T follicular helper cell (primary cell): ENCODE measurements around the gene SELENON.

Experiments used
- DNase-seq: peaks from one replicate; pipeline ENCODE4 v3.0.0-alpha.2; 2020; ENCODE audit warnings: low read depth

The SELENON gene

DNA sequence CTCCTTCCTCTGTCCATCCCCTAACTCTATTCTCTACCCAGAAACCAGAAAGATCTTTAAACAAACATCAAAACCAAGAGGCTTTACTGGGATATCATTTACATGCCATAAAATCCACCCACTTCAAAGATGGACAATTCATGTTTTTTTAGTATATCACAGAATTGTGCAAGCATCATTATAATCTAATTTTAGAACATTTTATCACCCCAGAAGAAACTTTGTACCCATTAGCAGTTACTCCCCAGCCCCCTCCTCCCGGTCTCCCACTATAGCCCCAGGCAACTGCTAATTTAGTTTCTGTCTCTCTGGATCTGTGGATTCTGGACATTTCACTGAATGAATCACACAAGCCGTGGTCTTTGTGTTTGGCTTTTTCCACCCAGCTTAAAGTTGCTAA lies 4.8 kb upstream of the SELENON start:
- no peak for DNase-seq

DNA sequence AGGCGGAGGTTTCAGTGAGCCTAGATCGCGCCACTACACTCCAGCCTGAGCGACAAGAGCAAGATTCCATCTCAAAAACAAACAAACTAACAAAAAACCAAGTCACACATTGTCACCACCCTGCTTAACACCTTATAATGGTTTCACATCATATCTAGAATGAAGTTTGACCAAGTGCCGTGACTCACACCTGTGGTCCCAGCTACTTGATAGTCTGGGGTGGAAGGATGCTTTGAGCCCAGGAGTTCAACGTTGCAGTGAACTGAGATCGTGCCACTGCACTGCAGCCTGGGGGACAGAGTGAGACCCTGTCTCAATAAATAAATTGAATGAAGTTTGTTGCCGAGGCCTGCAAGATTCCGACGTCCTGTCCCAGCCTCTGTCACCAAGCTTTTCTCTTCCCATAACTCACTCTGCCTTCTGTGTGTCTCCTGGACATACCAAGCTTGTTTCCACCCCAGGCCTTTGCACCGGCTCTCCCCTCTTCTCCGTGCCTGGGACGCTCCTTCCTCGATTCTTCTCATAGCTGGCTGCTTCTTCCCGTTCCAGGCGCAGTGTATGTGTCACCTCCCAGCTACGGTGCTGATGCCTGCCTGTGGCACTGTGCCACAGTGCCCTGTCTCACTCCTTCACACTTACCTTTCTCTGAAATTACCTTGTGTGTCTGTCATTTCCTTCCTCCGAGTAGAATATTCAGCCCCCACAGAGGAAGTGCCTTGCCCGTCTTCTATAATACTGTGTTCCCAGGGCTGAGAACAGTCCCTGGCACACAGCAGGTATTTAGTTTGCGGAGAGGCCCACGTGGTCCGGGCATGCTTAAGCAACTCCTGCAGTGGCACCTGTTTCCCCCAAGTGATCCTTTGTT lies 3.8 kb upstream of the SELENON start:
- no peak for DNase-seq

DNA sequence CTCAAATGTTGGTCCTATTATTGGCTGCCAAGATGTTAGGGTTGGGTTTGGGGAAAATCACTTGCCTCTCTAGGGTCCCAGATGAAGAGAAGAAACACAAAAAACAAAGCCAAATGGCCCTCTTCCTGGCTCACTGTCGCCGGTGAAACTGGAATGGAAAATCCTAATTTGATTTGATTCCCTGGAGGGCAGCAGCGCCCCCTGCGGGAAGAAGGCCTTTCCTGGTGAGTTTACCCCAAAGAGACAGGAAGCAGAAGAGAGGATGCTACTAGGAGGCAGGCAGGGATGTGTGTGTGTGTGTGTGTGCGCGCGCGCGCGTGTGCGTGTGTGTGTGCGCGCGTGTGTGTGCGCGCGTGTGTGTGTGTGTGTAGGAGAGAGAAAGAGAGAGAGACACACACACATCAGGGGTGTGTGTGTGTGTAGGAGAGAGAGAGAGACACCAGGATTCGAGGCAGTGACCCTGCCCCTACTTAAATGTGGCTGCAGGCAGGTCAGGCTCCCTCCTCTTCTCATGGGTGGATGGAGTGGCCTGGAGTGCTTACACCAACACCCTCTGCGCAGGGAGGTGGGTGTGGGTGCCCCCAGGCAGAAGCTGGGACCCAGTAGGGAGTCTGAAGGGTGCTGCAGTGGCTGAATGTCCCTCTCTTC lies 3.1 kb upstream of the SELENON start:
- DNase-seq = peak; percentile 78

DNA sequence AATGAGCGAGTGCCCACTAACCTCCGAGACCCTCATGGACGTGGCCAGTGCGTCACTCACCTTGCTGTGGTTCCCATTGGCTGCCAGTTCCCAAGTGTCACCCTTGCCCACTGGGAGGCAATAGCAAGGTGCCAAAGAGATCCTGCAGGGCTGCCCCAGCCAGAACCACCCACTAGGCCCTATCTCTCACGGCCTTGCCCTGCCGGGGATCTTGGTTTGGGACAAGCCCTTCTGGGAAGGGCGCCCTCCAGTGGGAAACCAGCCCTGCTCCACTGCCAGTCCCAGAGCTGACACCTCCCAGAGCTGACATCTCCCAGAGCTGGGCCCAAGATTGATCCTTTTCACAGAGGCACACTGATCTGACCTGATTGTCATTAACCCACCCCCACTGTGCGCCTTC lies 2.1 kb upstream of the SELENON start:
- DNase-seq = no peak

DNA sequence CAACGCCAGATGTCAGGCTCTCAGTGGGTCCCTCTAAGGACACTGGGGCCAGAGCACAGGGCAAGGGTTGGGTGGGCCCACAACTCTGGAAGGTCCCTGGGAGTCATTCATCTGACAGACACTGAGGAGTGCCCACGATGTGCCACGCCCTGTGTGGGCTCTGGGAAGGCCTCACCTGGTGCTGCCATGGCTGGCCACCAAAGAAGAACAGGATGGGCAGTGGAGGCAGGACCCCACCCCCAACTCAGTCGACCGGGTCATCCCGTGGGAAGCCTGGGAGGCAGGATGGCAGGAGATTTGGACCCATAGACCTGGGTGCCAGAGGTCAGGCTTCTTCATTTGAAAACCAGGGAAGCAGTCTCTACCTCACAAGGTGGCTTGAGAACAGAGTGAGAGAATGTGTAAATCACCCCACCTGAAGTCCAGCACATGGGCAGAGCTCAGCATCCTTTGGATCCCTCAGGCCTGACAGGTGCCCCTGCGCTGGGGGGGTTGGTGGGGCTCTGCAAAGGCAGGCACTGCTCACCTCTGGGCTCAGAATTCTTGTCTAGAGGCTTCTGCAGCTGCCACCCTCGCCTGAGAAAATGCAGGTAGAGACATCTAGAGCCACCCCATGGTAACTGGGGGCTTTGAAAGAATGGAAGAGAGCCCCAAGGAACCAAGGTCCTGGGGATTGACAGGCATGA lies 1.2 kb upstream of the SELENON start:
- no peak for DNase-seq

DNA sequence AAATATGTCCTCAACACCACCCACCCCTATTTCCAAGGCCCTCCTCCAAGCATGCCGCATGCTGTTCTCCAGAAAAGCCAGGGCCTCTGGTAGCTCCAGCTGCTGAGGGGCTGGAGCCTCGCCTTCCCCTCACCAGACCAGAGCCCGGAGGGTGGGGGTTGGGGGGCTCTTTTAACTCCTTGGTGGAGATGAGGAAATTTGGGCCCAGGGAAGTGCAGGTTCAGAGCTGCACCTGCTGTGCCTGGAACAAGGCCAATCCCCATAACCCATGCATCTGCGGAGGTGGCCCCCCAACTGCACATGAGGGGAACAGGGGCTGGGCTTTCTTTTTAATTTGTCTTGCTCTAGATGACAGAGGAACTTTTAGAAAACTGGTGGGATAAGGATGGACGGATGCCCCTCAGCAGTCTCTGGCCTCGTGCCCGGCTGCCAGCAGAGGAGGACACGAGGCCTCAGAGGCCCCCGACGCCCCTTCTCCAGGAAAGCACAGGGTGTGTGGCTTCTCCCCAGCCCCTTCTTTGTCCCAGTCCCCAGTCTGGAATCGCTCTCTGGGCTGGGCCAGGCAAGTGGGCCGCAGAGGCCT lies 550 bp upstream of the SELENON start:
- no peak for DNase-seq

DNA sequence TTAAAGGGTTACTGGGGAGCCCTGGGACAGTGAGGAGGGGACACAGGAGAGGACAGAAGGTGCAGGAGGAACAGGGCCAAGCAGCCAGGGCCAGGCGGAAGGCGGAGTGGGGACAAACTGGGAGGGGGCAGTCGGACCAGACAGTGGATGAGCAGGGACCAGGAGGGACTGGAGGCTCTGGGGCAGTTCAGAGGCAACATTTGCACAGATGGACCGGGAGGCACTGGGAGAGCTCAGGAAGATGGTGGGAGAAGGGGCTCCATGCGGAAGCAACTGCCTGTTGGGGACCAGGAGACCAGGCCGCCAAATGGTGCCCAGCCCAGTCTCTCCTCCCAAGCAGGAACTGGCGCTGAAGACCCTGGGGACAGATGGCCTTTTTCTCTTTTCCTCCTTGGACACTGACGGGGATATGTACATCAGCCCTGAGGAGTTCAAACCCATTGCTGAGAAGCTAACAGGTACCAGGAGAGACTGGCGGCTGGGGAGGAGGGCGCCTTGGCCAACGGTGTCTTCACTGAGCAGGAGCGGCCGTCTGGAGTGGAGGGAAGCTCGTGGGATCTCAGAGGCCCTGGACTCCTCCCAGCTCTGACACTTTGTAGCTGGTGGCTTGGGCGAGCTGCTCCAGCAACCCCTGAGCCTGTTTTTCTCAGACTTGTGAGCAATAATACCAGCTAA lies 847 bp downstream of the SELENON start:
- DNase-seq = no peak

DNA sequence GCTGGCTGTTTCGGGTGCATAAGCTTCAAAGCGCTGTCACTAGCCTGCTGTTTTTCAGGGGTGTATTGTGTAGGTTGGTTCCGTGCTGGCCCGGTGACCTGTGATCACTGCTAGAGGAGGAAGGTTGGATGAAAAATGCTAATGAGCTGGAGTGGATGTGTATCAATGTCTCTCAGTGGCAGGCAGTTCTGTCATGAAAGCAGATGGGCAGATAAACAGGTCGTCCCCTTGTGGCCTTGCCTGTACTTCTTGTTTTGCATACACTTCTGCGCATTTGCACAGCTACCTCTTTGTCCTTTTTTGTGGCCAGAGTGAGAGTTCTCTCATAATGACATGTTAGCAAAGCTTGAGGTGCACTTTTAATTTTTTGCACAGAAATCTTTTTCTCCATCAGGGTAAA lies 2.9 kb downstream of the SELENON start:
- DNase-seq = no peak

DNA sequence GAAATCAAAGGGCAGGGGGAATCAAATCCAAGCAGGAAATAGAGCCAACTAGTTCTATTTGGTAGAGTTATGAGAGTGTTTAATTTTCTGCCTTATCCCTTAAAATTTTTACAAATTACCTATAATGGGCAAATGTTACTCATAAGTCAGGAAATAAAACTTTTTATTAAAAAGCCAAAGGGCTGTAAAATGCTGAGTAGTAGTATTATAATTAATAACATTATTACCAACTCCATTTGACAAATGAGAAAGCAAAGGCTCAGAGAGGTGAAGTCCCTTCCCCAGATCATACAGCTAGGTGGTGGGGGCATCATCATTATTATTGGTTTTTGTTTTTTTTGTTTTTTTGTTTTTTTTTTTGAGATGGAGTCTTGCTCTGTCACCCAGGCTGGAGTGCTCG lies 3.4 kb downstream of the SELENON start:
- DNase-seq = no peak

DNA sequence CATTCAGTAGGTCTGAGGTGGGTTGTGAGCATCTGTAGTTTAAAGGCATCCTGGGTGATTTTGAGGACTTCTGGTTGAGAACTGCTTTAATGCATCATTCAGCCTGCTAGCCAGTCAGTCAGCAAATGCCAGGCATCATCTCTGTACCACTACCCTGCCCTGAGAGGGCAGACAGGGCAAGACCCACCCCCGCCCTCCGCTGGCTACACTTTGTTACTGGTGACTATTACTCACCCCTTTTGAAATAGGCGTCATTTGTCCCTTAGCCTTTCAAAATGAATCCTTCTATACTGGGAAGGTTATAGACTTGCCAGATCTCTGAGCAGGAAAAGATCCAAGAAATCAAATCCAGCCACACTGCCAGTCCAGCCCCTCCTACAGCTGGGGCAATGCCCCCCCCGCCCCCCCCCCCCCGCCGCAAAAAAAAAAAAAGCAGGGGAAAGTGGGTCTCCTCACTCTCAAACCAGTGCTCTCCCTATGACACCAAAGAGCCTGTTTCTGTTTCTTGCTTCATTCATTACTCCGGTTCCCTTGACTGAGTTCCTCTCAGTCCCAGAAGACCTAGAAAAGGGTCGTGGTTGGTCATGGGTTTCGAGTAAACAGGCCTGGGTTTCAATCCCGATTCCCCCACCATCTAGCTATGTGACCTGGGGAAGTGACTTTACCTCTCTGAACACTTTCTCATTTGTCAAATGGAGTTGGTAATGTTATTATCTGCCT lies 4.4 kb downstream of the SELENON start:
- DNase-seq = no peak

DNA sequence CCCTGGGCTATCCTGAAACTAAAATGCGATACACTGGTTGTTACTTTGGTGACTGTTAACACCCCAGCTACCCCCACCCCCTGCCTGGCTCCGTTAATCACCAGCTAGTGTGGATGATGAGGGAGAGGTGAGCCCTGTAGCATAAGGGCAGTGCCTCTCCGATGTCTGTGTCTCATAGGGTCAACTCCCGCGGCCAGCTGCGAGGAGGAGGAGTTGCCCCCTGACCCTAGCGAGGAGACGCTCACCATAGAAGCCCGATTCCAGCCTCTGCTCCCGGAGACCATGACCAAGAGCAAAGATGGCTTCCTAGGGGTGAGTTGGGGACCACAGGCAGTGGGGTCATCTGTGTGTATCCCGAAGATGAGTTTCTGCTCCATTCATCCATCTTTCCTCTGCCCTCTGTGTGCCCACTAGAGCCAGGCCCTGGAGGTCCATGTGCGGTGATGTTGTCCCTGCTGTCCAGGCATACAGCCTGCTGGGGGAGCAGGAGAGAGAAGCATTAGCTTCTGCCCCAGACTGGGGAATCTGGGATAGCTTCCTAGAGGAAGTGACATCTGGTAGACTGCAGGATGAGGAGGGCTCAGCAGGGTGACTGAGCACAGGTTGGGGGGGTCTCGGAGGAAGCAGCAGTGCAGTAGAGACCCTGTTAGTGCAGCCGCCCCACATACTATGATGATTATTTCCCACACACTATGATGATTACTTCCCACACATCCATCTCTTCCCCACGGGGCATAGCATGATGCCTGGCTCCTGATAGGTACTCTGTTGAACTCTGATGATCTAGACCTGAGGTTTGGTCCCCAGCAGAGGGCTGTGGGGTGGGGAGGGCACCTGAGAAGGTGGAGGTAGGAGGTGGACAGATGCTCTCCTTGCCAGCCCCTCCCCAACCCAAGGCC lies 5.2 kb downstream of the SELENON start:
- DNase-seq = no peak

DNA sequence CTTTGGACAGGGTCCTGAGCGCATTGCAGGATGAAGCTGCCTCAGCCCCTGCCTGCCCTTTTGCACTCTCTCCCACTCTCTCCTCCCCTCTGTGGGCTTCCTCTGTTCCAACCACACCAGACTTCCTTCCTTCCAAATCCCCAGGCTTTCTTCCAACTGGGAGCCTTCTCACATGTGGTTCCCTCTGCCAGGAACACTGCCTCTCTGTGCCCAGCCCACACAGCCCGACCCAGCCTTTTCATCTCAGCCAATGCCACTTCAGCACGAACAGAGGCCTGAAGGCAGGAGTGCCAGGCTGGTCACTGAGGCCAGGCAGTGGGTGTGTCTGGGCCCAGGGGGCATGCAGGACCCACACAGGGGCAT lies 5.9 kb downstream of the SELENON start:
- DNase-seq = no peak

DNA sequence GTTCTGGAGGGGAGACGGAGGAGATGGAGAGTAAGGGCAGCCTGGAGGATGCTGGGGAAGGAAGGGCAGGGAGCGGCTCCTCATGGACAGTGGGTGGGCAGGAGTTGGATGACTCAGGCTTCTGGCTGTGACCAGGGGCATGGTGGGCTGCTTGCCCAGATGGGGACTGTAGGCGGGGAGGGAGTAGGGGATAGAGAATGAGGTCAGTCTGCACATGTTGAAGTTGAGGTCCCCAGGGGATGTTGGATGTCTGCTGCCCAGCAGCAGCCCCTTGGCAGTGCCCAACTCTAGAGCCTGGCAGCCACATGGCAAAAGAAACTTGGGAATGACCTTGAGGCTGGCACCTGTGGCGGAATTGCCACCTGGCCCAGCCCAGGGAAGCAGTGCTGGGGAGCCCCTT lies 6.4 kb downstream of the SELENON start:
- no peak for DNase-seq

DNA sequence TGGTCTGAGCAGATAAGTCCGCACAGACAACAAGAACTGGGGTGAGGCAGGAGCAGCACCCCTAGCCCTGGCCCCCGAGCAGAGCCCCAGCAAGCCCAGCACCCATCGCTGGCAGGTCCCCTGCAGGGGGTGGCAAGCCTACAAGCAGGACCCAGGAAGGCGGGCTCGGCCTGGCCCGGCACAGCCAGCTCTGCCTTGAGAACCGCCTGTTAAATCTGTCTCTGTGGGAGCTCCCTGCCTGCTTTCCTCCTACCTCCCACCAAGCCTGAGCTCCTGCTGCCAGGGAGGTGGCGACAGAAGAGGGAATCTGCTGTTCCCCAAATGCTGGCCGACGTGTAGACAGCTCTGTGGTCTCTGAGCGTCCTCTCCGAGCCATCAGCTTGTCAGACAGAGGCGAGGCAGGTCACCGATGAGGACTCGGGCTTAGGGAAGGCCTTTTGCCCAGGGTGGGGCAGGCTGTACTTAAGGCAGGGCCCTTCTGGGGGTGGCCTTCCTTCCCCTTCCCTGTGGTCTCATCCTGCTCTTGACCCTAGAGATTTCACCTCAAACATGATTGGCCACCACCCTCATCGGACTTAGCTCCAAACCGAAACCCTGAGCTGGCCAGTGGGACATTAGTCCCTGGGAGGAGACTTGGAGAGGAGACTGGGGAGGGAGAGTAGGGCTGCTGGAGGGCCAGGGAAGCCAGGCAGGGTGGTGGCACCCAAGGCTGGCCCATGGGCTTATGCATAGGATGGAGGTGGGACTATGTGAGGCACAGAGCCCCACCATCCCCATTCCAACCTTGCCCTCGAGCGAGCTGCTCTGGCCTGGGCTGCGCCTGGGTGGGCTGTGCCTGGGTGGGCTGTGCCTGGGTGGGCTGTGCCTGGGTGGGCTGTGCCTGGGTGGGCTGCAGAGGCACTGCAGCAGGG lies 7.7 kb downstream of the SELENON start:
- DNase-seq = no peak

DNA sequence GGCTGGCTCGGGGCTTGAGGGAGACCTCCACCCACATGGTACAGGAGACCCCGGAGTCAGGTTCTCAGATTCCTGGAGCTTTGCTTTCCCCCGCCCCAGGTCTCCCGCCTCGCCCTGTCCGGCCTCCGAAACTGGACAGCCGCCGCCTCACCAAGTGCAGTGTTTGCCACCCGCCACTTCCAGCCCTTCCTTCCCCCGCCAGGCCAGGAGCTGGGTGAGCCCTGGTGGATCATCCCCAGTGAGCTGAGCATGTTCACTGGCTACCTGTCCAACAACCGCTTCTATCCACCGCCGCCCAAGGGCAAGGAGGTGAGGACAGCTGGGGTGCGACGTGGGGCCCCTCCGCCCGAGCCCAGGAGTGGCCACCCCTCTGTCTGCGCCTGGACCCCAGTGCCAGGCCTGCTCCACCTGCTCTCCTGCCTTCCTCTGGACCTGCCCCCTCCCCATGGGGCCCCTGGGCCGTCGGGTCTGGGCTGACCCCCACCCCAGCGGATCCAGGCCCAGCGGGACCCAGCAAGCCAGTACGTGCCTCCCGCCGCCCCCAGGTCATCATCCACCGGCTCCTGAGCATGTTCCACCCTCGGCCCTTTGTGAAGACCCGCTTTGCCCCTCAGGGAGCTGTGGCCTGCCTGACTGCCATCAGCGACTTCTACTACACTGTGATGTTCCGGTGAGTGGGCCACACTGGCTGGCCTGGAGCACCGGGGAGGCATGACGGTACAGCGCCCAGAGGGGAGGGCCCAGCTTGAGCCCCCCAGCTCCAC lies 8.7 kb downstream of the SELENON start:
- DNase-seq = no peak

DNA sequence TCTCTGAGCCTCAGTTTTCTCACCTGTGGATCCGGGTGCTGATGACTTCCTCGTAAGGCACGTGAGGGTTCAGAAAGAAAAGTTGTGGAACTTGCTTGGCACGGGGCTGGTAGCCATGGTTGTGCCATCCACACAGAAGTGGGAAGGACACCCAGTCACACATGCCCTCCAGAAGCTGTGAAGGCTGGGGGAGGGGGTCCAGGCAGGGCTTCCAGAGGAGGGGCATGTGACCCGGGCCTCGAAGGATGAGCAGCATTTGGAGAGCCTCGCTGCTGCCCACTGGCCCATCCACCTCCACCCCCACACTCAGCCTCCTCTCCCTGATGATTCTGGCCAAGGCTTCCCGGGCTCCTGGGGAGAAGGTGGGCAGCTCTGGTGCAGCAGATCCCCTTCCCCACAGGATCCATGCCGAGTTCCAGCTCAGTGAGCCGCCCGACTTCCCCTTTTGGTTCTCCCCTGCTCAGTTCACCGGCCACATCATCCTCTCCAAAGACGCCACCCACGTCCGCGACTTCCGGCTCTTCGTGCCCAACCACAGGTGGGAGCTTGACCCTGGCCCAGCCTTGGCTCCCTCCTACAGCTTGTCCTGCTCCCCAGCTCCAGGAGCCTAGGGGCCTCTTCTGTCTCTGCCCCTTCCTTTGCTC lies 9.4 kb downstream of the SELENON start:
- no peak for DNase-seq

DNA sequence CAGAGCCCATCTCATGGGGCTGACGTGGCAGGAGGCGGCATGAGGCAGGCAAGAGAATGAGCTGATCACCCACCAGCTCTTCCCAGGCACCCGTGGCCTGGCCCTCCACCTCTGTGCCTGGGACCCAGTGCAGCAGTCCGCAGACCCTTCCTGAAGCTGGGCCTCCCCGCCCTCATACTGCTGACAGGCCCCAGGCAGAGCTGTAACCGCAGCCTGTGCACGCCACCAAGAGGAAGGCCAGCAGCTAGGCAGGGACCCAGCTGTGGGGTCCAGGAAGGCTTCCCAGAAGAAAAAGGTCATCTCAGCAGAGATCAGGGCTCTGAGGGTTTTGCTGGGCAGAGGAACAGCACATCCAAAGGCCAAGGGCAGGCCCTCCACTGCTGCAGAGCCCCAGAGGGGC lies 9.9 kb downstream of the SELENON start:
- DNase-seq = no peak
